Nephron progenitor cell (in vitro differentiated cells): ENCODE results near the gene CCL1.

Source experiments
- DNase-seq: peaks from one replicate; pipeline ENCODE4 v3.0.0; 2021
- H3K27ac Mint-ChIP-seq: 2 replicates; pipeline ENCODE4 v1.8.0; 2021; ENCODE audit warnings: mild to moderate bottlenecking, moderate library complexity, mixed read lengths
- H3K27me3 Mint-ChIP-seq: 2 replicates; pipeline ENCODE4 v1.8.0; 2021; ENCODE audit warnings: mild to moderate bottlenecking, low read depth, mixed read lengths; ENCODE audit not compliant: poor library complexity
- H3K36me3 Mint-ChIP-seq: 2 replicates; pipeline ENCODE4 v1.8.0; 2021; ENCODE audit warnings: low read depth, mixed read lengths
- H3K4me1 Mint-ChIP-seq: 2 replicates; pipeline ENCODE4 v1.8.0; 2021; ENCODE audit warnings: mixed read lengths
- H3K4me3 Mint-ChIP-seq: 2 replicates; pipeline ENCODE4 v1.8.0; 2021; ENCODE audit warnings: mild to moderate bottlenecking, moderate library complexity, mixed read lengths
- H3K9me3 Mint-ChIP-seq: 2 replicates; pipeline ENCODE4 v1.8.0; 2021; ENCODE audit warnings: mild to moderate bottlenecking, moderate library complexity, mixed read lengths
- CTCF ChIP-seq: fragments of 200-600 bp; sonication (generic); IDR thresholded peaks from 2 replicates; pipeline ENCODE4 v1.5.0; 2021; ENCODE audit warnings: antibody characterized with exemption

The CCL1 gene

DNA sequence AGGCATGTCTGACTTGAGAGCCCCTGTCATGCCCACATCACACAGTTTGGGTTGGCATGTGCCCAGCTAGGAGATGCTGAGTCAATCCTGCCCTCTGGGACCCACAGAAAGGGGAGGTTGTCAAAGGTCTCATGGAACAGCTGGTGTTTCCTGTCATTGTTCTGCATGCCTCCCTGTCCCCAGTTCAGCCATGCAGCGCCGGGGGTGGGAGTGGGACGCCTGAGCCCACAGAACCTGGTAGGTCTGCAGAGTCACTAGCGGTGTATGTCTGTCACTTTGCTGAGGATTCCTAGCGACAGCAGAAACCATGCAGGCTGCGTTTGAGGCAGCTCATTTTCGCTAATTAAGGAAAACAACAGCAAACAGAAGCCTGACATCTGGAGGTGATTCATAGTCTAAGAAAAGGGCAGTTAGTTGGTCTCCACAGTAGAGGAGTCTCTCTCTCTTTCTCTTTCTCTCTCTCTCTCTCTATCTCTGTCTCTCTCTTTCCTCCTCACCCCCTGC is 19.6 kb upstream of the CCL1 start:
- H3K9me3 Mint-ChIP-seq: no peaks in the 10 kb centered on the region
- no peak overlapping the region for H3K27ac Mint-ChIP-seq
- H3K27me3 Mint-ChIP-seq: peaks cover 18% of the 10 kb centered on the region
- H3K4me3 Mint-ChIP-seq: no peak overlapping the region
- H3K36me3 Mint-ChIP-seq: no peaks in the 10 kb centered on the region
- no peak for TF ChIP-seq CTCF
- peaks cover 10% of the 10 kb centered on the region for H3K4me1 Mint-ChIP-seq
- no peak for DNase-seq

DNA sequence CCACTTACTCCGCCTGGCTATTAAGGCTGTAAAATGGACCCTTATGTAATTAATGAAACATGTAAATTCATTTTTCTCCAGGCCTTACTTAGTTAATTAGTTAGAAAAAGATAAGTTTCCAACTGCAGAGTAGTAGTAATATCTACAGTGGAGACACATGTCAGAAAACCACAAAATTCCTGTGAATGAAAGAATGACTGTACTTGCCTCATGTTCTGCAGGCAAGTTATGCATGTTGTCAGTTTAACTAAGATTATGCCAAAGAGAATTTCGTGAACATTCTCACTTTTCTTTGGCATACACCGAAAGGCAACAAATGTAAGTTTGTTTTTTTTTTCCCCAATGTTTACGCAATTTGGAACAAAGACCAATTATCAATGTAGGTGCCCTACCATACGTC is 16.8 kb upstream of the CCL1 start:
- no peak for DNase-seq
- no peaks in the 10 kb centered on the region for H3K9me3 Mint-ChIP-seq
- H3K36me3 Mint-ChIP-seq: no peaks in the 10 kb centered on the region
- H3K4me1 Mint-ChIP-seq: peaks cover 4% of the 10 kb centered on the region
- peaks cover 13% of the 10 kb centered on the region for H3K27me3 Mint-ChIP-seq
- no peak overlapping the region for H3K27ac Mint-ChIP-seq
- no peak overlapping the region for H3K4me3 Mint-ChIP-seq
- TF ChIP-seq CTCF: no peak

DNA sequence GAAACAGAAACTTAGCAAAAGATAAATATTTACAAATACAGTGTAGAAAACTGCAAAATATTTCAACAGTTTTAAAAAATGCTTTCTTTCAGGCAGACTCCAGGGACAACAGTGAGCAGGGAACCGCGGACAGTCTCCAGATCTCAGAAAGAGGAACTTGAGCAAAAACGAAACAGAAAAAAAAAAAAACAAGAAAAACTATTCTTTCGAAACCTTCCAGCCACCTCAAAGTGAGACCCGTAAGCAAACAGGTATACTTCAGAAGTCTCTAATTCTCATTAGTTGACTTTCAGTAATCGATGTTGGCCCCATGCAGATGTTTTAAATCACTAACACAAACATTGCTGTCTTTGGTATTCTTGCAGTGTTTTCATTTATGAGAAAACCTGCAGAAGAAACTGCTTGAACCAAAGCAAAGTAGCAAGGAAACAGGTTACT is 15.7 kb upstream of the CCL1 start:
- peaks cover 4% of the 10 kb centered on the region for H3K4me1 Mint-ChIP-seq
- H3K9me3 Mint-ChIP-seq: no peaks in the 10 kb centered on the region
- peaks cover 16% of the 10 kb centered on the region for H3K27me3 Mint-ChIP-seq
- no peak overlapping the region for H3K4me3 Mint-ChIP-seq
- no peak for TF ChIP-seq CTCF
- no peak for DNase-seq
- no peak overlapping the region for H3K27ac Mint-ChIP-seq
- H3K36me3 Mint-ChIP-seq: no peaks in the 10 kb centered on the region

- TF ChIP-seq CTCF: no peak
- H3K4me1 Mint-ChIP-seq: no peaks in the 10 kb centered on the region
Observed at GRCh38 chr17:34377078-34377823, 14.2 kb upstream of the CCL1 start.

DNA sequence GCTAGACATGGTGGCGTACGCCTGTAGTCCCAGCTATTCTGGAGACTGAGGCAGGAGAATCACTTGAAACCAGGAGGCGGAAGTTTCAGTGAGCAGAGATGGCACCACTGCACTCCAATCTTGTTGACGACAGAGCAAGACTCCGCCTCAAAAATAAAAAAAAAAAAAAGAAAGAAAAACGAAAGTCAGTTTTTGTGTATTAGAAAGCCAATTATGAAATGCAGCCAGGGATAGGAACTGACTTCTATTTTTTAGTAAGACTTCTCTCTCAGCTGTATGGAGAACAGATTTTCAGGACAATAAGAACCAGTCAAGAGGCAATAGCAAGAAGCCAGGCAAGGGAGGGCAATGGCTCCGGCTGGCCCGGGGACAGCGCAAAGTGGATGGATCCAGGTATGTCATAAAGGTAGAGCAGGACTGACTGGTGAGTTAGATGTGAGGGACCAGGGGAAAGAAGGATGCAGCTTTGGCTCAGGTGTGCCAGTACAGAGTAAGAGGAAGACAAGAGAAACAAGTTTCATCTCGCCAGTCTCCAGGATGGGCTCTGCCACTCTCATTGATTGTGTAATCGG is 12.5 kb upstream of the CCL1 start:
- Mint-ChIP-seq H3K36me3 (no peaks in the 10 kb centered on the region), H3K9me3 (no peaks in the 10 kb centered on the region), H3K4me3 (no peak overlapping the region), H3K27me3 (peaks cover 9% of the 10 kb centered on the region), H3K27ac (no peak overlapping the region), H3K4me1 (peaks cover 11% of the 10 kb centered on the region)
- DNase-seq: no peak
- TF ChIP-seq CTCF: no peak

More at GRCh38 chr17:34377078-34377823, 14.2 kb upstream of the CCL1 start:
- H3K36me3 Mint-ChIP-seq: no peaks in the 10 kb centered on the region
- H3K9me3 Mint-ChIP-seq: no peaks in the 10 kb centered on the region
- peaks cover 11% of the 10 kb centered on the region for H3K27me3 Mint-ChIP-seq
- no peak overlapping the region for H3K4me3 Mint-ChIP-seq
- H3K27ac Mint-ChIP-seq: no peak overlapping the region
- no peak for DNase-seq
